ENCODE results near the gene PAX7.
"Not testable (repeated sequence)": the region's sequence is repeated elsewhere in the genome, so short reads cannot be mapped to it uniquely, and the experiment has no call there.

PAX7 gene

DNA sequence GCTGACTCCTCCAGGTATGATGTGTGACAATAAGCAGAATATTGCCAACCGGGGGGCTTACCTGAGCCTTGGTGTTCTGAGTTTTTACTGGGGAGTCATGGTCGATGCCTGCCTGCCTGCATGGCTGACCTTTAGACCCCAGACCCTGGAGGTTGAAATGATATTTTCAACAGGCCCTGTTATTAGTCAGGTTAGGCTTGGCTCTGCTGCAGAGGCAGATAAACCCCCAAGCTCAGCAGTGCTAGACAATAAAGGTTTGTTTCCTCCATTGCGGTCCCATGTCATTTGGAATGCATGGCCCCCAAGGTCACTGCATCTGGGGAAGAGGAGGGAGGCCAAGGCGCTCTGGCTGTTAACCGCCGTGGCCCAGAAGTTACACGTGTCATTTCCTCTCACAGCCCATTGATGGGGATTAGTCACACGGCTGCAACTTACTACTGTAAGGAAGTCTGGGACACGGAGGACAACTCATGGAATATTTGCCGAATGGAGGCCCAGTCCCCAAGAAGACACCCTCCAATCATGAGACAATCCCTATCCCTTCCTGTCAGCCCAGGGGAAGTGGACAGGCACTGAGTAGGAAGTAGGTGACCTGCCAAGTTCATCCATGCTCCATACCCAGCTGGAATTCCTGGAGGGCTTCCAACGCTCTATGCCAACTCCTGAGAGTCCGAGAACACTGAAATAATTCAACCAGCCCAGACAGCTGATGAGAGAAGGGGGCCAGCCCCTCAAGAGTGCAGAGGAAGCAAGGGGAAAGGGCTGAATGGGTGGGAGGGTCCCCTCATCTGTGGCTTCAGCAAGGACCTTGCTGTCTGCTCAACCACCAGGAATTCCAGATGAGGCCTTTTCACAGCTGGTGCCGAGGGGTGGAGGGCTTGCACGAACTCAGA, 131.5 kb downstream of the PAX7 start:
- H3K27ac ChIP-seq (ENCODE audit: low read depth, low read length) = no peak overlapping the region
- no peaks in the 10 kb centered on the region for H3K9me3 ChIP-seq (ENCODE audit: low read length)
- no peaks in the 10 kb centered on the region for H3K27me3 ChIP-seq (ENCODE audit: control insufficient read depth in 1 of 2, insufficient read depth in 2 of 2, low read length in 2 of 2)
- H3K4me1 ChIP-seq (ENCODE audit: insufficient read depth, low read length) = no peaks in the 10 kb centered on the region
- H3K9ac ChIP-seq (ENCODE audit: low read length) = no peak overlapping the region
- no peak overlapping the region for H3K4me3 ChIP-seq (ENCODE audit: low read depth in 1 of 2, low read length in 2 of 2)
- H3K36me3 ChIP-seq (ENCODE audit: insufficient read depth, low read length) = no peaks in the 10 kb centered on the region

DNA sequence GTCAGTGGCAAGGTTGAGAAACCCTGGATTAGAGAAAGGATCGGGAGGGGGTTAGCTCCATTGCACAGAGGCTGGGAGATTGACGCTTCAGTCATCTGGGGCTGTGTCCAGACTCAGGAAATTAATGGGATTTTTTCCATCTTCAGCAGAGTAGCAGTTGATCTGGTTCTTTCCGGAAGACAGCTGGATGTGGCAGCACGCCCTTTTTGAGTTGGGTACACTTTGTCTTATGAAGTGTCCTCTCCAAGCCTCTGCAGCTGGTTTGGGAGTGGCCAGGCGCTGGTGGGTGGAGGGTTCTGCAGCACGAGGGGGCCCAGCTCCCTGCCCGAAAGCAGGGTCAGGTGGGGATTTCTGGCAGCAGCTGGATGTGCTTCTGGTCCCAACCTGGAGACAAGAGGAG, 133.7 kb downstream of the PAX7 start:
- H3K4me3 ChIP-seq (ENCODE audit: low read depth in 1 of 2, low read length in 2 of 2) = no peak overlapping the region
- no peak overlapping the region for H3K9ac ChIP-seq (ENCODE audit: low read length)
- peaks cover 0 to 4% of the 10 kb centered on the region in 2 donors for H3K27me3 ChIP-seq (ENCODE audit: control insufficient read depth in 1 of 2, insufficient read depth in 2 of 2, low read length in 2 of 2)
- H3K27ac ChIP-seq (ENCODE audit: low read depth, low read length) = no peak overlapping the region
- no peaks in the 10 kb centered on the region for H3K36me3 ChIP-seq (ENCODE audit: insufficient read depth, low read length)
- no peaks in the 10 kb centered on the region for H3K4me1 ChIP-seq (ENCODE audit: insufficient read depth, low read length)
- no peaks in the 10 kb centered on the region for H3K9me3 ChIP-seq (ENCODE audit: low read length)

DNA sequence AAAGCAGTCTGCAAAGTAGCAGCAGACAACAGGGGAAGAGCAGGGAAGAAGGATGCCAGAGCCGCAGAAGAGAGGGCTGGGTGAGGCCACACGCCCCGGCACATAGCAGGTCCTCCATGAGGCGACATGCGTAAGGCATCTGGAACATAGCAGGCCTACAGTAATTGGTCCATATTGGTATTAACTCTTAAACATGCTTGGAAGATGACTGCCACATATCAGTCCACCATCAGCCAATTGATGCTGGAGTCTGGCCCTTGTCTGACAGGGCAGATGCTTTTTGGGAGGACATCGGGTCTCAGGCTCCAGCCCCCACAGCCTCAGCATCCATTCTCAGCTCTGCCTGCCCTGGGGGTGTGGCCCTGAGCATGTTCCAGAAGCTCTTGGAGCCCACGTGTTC, 135.1 kb downstream of the PAX7 start:
- Histone ChIP-seq H3K27me3 (ENCODE audit: control insufficient read depth in 1 of 2, insufficient read depth in 2 of 2, low read length in 2 of 2) (peaks cover 0 to 5% of the 10 kb centered on the region in 2 donors), H3K4me1 (ENCODE audit: insufficient read depth, low read length) (no peaks in the 10 kb centered on the region), H3K9ac (ENCODE audit: low read length) (no peak overlapping the region), H3K27ac (ENCODE audit: low read depth, low read length) (no peak overlapping the region), H3K9me3 (ENCODE audit: low read length) (no peaks in the 10 kb centered on the region), H3K36me3 (ENCODE audit: insufficient read depth, low read length) (no peaks in the 10 kb centered on the region), H3K4me3 (ENCODE audit: low read depth in 1 of 2, low read length in 2 of 2) (no peak overlapping the region)

DNA sequence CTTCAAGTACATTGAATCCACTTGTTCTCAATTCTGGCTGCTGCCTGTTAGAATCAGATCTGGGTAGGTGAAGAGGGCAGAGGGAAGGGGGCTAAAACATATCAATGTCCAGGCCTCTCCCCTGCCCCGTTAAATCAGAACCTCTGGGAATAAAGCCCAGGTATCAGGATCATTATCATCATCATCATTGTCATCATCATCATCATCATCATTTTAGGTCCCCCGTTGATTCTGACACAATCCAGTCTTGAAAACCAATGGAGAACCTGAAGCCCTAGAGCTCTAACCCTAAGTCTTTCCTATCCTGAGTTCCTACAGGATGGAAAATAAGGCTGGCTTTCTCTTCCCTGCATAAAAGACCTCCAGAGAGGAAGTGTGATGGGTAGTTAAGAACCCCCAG, 135.7 kb downstream of the PAX7 start:
- H3K9ac ChIP-seq (ENCODE audit: low read length) = no peak overlapping the region
- H3K4me1 ChIP-seq (ENCODE audit: insufficient read depth, low read length) = no peaks in the 10 kb centered on the region
- no peak overlapping the region for H3K27ac ChIP-seq (ENCODE audit: low read depth, low read length)
- H3K27me3 ChIP-seq (ENCODE audit: control insufficient read depth in 1 of 2, insufficient read depth in 2 of 2, low read length in 2 of 2) = peaks cover 0 to 5% of the 10 kb centered on the region in 2 donors
- H3K4me3 ChIP-seq (ENCODE audit: low read depth in 1 of 2, low read length in 2 of 2) = no peak overlapping the region
- no peaks in the 10 kb centered on the region for H3K36me3 ChIP-seq (ENCODE audit: insufficient read depth, low read length)
- no peaks in the 10 kb centered on the region for H3K9me3 ChIP-seq (ENCODE audit: low read length)

DNA sequence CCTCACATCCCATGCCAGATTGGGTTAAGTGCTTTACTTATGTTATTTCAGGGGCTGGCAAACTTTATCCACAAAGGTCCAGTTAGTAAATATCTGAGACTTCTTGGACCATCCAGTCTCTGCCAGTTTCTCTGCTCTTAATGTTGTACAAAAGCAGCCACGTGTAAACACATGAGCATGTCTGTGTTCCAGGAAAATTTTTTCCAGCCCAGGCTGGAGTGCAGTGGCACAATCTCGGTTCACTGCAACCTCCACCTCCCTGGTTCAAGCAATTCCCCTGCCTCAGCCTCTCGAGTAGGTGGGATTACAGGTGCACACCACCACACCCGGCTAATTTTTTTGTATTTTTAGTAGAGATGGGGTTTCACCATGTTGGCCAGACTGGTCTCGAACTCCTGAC, 136.9 kb downstream of the PAX7 start:
- H3K27ac ChIP-seq (ENCODE audit: low read depth, low read length); H3K9ac ChIP-seq (ENCODE audit: low read length); H3K9me3 ChIP-seq (ENCODE audit: low read length); H3K4me1 ChIP-seq (ENCODE audit: insufficient read depth, low read length); H3K4me3 ChIP-seq (ENCODE audit: low read depth in 1 of 2, low read length in 2 of 2); H3K36me3 ChIP-seq (ENCODE audit: insufficient read depth, low read length); H3K27me3 ChIP-seq (ENCODE audit: control insufficient read depth in 1 of 2, insufficient read depth in 2 of 2, low read length in 2 of 2): not testable (repeated sequence)

DNA sequence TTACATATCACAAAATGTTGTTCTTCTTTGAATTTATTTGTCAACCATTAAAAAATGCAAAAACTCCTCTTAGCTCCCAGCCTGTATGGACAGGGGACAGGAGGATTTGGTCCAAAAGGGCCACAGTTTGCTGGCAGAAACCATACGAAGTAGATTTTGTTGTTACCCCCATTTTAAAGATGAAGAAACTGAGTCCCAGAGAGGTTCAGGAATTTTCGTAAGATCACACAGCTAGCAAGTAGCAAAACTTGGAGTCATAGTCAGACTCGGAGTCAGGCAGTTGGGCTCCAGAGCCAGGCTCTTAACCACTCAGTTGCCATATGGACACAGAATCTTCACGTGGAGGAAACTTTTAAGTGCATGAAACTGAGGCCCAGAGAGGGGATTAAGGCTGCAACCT, 137.4 kb downstream of the PAX7 start:
- H3K27ac ChIP-seq (ENCODE audit: low read depth, low read length) = no peak overlapping the region
- no peak overlapping the region for H3K9ac ChIP-seq (ENCODE audit: low read length)
- H3K9me3 ChIP-seq (ENCODE audit: low read length) = no peaks in the 10 kb centered on the region
- H3K4me3 ChIP-seq (ENCODE audit: low read depth in 1 of 2, low read length in 2 of 2) = no peak overlapping the region
- no peaks in the 10 kb centered on the region for H3K4me1 ChIP-seq (ENCODE audit: insufficient read depth, low read length)
- H3K27me3 ChIP-seq (ENCODE audit: control insufficient read depth in 1 of 2, insufficient read depth in 2 of 2, low read length in 2 of 2) = peaks cover 0 to 5% of the 10 kb centered on the region in 2 donors
- H3K36me3 ChIP-seq (ENCODE audit: insufficient read depth, low read length) = no peaks in the 10 kb centered on the region

DNA sequence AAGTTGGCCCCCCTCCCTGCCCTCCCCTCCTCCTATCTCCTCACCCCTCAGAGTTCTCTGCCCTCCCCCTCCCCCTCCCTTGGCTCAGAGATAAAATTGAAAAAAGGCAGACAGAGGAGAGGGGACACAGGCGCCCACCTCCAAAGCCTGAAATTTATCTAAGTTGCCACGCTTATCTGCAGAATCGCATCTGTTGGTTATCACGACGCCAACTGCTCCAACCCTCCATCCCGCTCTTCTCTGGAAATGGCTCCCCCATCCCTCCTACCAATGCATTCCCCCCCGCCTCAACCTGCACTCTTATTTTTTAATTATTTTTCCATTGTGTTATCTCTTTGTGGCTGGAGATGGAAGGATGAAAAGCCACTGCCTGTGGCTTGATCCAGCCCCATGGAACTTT, 138.5 kb downstream of the PAX7 start:
- H3K9ac ChIP-seq (ENCODE audit: low read length) = no peak overlapping the region
- no peaks in the 10 kb centered on the region for H3K36me3 ChIP-seq (ENCODE audit: insufficient read depth, low read length)
- no peak overlapping the region for H3K27ac ChIP-seq (ENCODE audit: low read depth, low read length)
- H3K4me1 ChIP-seq (ENCODE audit: insufficient read depth, low read length) = no peaks in the 10 kb centered on the region
- H3K4me3 ChIP-seq (ENCODE audit: low read depth in 1 of 2, low read length in 2 of 2) = no peak overlapping the region
- no peaks in the 10 kb centered on the region for H3K9me3 ChIP-seq (ENCODE audit: low read length)
- H3K27me3 ChIP-seq (ENCODE audit: control insufficient read depth in 1 of 2, insufficient read depth in 2 of 2, low read length in 2 of 2) = peaks cover 0 to 5% of the 10 kb centered on the region in 2 donors

DNA sequence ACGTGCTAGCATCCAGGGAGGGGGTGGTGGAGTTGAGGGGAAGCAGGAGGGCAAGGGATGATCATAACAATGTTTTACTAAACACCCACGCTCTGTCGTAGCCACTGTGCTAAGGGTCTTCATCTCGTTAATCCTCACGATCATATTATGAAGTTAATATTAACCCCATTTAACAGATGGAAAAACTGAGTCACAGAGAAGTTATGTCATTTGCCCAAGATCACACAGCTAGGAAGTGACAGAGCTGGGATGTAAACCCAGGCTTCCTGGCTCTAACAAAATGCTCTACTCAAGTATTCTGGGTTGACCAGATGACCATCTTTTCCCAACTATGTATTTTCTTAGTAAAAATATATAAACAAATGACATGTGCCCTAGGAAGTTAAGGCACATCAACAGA, 140.2 kb downstream of the PAX7 start:
- Histone ChIP-seq H3K36me3 (ENCODE audit: insufficient read depth, low read length) (no peaks in the 10 kb centered on the region), H3K27me3 (ENCODE audit: control insufficient read depth in 1 of 2, insufficient read depth in 2 of 2, low read length in 2 of 2) (peaks cover 0 to 5% of the 10 kb centered on the region in 2 donors), H3K4me1 (ENCODE audit: insufficient read depth, low read length) (no peaks in the 10 kb centered on the region), H3K27ac (ENCODE audit: low read depth, low read length) (no peak overlapping the region), H3K9ac (ENCODE audit: low read length) (no peak overlapping the region), H3K9me3 (ENCODE audit: low read length) (no peaks in the 10 kb centered on the region), H3K4me3 (ENCODE audit: low read depth in 1 of 2, low read length in 2 of 2) (no peak overlapping the region)

DNA sequence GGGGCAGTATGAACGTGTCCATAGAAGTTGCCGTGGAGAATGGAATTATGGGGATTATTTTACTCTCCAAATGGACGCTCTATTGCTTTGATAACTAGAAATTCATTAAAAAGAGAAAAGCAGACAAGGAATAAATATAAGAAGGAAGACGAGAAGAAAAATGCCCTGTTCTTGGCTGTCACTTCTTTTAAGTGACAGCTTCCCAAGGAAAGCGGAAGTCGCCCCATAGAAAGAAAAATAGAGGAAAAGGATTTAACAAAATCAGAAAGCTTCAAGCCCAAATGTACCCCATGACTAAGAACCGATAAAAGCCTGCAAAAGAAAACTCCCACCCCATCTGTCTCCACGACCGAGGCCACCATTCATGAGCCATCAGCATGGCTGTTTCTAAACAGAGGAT, 143.1 kb downstream of the PAX7 start:
- Histone ChIP-seq H3K9me3 (ENCODE audit: low read length) (no peaks in the 10 kb centered on the region), H3K36me3 (ENCODE audit: insufficient read depth, low read length) (no peaks in the 10 kb centered on the region), H3K27me3 (ENCODE audit: control insufficient read depth in 1 of 2, insufficient read depth in 2 of 2, low read length in 2 of 2) (peaks cover 0 to 11% of the 10 kb centered on the region in 2 donors), H3K4me1 (ENCODE audit: insufficient read depth, low read length) (no peaks in the 10 kb centered on the region), H3K9ac (ENCODE audit: low read length) (no peak overlapping the region), H3K27ac (ENCODE audit: low read depth, low read length) (no peak overlapping the region), H3K4me3 (ENCODE audit: low read depth in 1 of 2, low read length in 2 of 2) (no peak overlapping the region)

DNA sequence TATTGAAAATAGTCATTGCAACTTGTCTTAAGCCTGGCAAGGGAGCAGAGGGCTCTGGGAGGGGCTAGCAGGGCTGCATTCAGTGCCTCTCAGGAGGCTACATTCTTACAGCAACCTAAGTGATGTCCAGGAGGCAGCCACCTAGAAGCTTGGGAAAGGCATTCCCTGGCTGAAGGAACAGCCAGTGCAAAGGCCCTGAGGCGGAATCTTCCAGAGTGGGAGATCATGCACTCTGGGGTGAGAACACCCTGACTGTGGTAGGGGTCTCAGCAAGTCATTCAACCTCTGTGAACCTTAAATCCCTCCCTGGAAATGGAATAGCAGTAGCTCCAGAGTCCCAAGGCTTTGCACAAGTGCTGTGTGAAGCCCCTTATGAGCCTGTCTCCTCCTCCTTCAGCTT, 144.7 kb downstream of the PAX7 start:
- H3K4me3 ChIP-seq (ENCODE audit: low read depth in 1 of 2, low read length in 2 of 2) = no peak overlapping the region
- no peak overlapping the region for H3K27ac ChIP-seq (ENCODE audit: low read depth, low read length)
- H3K9ac ChIP-seq (ENCODE audit: low read length) = no peak overlapping the region
- no peaks in the 10 kb centered on the region for H3K36me3 ChIP-seq (ENCODE audit: insufficient read depth, low read length)
- no peaks in the 10 kb centered on the region for H3K9me3 ChIP-seq (ENCODE audit: low read length)
- H3K4me1 ChIP-seq (ENCODE audit: insufficient read depth, low read length) = no peaks in the 10 kb centered on the region
- peaks cover 0 to 9% of the 10 kb centered on the region in 2 donors for H3K27me3 ChIP-seq (ENCODE audit: control insufficient read depth in 1 of 2, insufficient read depth in 2 of 2, low read length in 2 of 2)

DNA sequence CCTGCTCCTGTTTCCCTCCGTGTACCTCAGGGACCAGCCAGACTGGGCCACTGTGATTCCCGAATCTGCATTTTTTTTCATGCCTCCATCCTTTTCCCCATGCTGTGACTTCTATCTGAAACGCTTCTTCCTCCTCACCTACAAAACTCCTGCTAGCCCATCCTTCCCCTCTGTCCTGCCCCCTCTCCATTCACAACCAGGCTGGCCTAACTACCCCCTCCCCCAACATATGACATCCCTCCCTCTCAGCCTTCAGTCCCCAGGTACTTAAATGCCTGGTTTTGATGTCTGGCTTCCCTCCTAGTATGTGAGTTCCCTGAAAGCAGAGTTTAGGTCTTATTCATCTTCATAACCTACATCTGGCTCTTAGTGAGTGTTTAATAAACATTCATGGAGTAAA, 146.1 kb downstream of the PAX7 start:
- Histone ChIP-seq H3K4me1 (ENCODE audit: insufficient read depth, low read length) (no peaks in the 10 kb centered on the region), H3K27ac (ENCODE audit: low read depth, low read length) (no peak overlapping the region), H3K36me3 (ENCODE audit: insufficient read depth, low read length) (no peaks in the 10 kb centered on the region), H3K27me3 (ENCODE audit: control insufficient read depth in 1 of 2, insufficient read depth in 2 of 2, low read length in 2 of 2) (peaks cover 0 to 9% of the 10 kb centered on the region in 2 donors), H3K4me3 (ENCODE audit: low read depth in 1 of 2, low read length in 2 of 2) (no peak overlapping the region), H3K9ac (ENCODE audit: low read length) (no peak overlapping the region), H3K9me3 (ENCODE audit: low read length) (no peaks in the 10 kb centered on the region)

DNA sequence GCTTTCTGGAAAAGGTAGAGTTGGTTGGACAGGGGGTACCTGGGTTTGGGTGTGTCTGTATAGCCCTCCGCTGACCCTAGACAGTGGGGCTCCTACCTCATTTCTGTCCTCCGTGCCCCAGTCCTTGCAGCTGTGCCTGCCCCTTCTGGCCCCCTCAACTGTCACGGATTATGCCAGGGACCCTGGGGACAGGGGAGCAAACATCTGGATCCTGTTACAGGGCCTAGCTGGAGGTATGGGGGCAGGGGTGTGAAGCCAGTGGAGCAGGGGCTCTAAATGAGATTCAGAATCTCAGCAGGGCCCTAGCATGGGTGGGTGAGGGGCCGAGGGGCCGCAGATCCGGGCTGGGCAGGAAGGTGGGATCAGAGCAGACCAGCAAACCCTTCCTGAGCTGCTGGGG, 147.8 kb downstream of the PAX7 start:
- Histone ChIP-seq H3K9ac (ENCODE audit: low read length) (no peak overlapping the region), H3K36me3 (ENCODE audit: insufficient read depth, low read length) (no peaks in the 10 kb centered on the region), H3K4me1 (ENCODE audit: insufficient read depth, low read length) (no peaks in the 10 kb centered on the region), H3K27ac (ENCODE audit: low read depth, low read length) (no peak overlapping the region), H3K4me3 (ENCODE audit: low read depth in 1 of 2, low read length in 2 of 2) (no peak overlapping the region), H3K27me3 (ENCODE audit: control insufficient read depth in 1 of 2, insufficient read depth in 2 of 2, low read length in 2 of 2) (peaks cover 0 to 9% of the 10 kb centered on the region in 2 donors), H3K9me3 (ENCODE audit: low read length) (no peaks in the 10 kb centered on the region)

Data from muscle layer of colon (tissue), 2 donors.